Esophagus squamous epithelium (tissue), 4 donors: Measurements from ENCODE around the gene C10orf95.

Source experiments
- POLR2A ChIP-seq, 4 donors: fragments of 450-650 bp; IDR thresholded peaks; one replicate each; pipeline ENCODE4 v1.6.1; 2017; ENCODE audit warnings: antibody characterized with exemption in 4 of 4, mild to moderate bottlenecking in 4 of 4, moderate library complexity in 3 of 4
- TF ChIP-seq, protein P1 (sequence below), 6 experiments: fragments of 450-650 bp in 4 of 6; fragments of 200-600 bp in 2 of 6; sonication (generic) in 2 of 6; IDR thresholded peaks; one replicate each; pipeline ENCODE4 v1.5.1; 2016 to 2019; ENCODE audit warnings: antibody characterized with exemption in 6 of 6, mild to moderate bottlenecking in 4 of 6, moderate library complexity in 4 of 6

DNA sequence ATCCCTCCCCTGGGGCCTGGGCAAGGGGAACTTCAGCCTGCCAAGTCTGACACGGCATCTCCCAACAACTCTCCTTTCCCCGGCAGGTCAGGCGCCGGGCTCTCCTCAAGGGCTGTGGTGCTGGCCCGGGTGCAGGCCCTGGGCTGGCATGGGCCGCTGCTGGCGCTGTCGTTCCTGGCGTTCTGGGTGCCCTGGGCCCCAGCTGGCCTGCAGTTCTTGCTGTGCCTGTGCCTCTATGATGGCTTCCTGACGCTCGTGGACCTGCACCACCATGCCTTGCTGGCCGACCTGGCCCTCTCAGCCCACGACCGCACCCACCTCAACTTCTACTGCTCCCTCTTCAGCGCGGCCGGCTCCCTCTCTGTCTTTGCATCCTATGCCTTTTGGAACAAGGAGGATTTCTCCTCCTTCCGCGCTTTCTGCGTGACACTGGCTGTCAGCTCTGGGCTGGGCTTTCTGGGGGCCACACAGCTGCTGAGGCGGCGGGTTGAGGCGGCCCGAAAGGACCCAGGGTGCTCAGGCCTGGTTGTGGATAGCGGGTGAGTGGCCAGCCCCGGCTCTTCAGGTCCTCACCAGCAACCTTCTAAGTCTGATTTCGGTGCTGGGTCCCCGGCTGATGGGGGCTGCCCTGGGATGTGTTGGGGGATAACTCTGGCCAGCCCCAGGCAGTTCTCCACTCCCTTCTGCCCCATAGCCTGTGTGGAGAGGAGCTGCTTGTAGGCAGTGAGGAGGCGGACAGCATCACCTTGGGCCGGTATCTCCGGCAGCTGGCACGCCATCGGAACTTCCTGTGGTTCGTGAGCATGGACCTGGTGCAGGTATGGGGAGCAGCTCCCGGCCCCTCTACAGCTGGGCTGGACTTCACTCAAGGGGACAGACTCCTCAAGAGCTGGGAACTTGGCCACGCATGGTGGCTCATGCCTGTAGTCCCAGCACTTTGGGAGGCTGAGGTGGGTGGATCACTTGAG, 19.5 kb upstream of the C10orf95 start:
- TF ChIP-seq, protein P1, sequence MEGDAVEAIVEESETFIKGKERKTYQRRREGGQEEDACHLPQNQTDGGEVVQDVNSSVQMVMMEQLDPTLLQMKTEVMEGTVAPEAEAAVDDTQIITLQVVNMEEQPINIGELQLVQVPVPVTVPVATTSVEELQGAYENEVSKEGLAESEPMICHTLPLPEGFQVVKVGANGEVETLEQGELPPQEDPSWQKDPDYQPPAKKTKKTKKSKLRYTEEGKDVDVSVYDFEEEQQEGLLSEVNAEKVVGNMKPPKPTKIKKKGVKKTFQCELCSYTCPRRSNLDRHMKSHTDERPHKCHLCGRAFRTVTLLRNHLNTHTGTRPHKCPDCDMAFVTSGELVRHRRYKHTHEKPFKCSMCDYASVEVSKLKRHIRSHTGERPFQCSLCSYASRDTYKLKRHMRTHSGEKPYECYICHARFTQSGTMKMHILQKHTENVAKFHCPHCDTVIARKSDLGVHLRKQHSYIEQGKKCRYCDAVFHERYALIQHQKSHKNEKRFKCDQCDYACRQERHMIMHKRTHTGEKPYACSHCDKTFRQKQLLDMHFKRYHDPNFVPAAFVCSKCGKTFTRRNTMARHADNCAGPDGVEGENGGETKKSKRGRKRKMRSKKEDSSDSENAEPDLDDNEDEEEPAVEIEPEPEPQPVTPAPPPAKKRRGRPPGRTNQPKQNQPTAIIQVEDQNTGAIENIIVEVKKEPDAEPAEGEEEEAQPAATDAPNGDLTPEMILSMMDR (IDR thresholded peaks at IDR 0.05) = no peak
- no peak for TF ChIP-seq POLR2A (IDR thresholded peaks at IDR 0.05)
